Measurements from ENCODE around the gene CHST3. TPM values are rescaled to one million over a fixed set of nuclear protein-coding genes. Genes with fewer than 3 reads are reported as not detected.
A peak's percentile ranks its signal among the peaks of the same experiment; 100 is the strongest.

The CHST3 gene
- total and polyA plus RNA-seq, 8 donors: 3.1 to 10.8 (median 3.6) TPM

DNA sequence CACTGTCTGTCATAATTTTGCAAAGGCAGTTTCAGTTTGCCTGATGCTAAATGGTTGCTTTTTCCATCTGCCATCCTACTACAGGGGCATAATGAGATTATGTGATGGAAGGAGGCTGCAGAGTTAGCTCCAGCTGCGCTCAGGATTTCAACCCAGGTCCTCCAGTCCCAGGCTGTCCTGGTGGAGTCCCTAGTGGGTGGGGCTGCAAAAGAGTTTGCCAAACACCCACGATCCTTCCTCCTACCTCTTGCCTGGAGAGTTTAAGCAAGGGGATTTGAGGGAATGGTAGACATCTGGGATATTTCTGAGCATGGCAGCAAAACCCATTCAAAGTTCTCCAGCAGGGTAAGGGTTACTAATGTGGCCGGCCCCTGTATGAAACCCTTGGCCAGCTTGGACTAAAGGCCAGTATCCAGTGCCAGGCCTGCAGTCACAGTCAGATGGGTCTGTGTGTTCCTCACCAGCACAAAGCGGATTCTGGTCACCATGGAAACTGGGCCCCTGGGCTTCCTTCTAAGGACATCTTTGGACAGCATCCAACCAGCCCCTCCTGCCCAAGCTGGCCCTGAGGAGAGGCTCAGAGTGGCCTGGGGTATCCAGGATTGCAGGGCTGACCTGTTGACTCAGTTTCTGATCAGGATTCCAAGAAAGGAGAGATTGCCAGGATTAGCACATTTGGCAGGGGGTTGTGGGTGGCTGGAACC is 42.7 kb upstream of the CHST3 start:
- TF ChIP-seq, protein P1, sequence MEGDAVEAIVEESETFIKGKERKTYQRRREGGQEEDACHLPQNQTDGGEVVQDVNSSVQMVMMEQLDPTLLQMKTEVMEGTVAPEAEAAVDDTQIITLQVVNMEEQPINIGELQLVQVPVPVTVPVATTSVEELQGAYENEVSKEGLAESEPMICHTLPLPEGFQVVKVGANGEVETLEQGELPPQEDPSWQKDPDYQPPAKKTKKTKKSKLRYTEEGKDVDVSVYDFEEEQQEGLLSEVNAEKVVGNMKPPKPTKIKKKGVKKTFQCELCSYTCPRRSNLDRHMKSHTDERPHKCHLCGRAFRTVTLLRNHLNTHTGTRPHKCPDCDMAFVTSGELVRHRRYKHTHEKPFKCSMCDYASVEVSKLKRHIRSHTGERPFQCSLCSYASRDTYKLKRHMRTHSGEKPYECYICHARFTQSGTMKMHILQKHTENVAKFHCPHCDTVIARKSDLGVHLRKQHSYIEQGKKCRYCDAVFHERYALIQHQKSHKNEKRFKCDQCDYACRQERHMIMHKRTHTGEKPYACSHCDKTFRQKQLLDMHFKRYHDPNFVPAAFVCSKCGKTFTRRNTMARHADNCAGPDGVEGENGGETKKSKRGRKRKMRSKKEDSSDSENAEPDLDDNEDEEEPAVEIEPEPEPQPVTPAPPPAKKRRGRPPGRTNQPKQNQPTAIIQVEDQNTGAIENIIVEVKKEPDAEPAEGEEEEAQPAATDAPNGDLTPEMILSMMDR (IDR thresholded peaks at IDR 0.05): no peak
- no peak overlapping the region for H3K27ac ChIP-seq
- no peaks in the 10 kb centered on the region for H3K36me3 ChIP-seq
- DNase-seq (peak in 1 of 6 donors; percentile 8), FAIRE-seq (no peak), ATAC-seq (peak in 2 of 4 donors; percentile 53 to 62)
- H3K4me3 ChIP-seq: no peak overlapping the region
- H3K4me1 ChIP-seq: no peaks in the 10 kb centered on the region
- 51 to 57% methylated on average over 4 of the region's 4 CpGs for WGBS, 2 donors
- no peaks in the 10 kb centered on the region for H3K27me3 ChIP-seq
- H3K9me3 ChIP-seq: no peaks in the 10 kb centered on the region
- intact Hi-C loops (cut with DNase I): no loop called here

DNA sequence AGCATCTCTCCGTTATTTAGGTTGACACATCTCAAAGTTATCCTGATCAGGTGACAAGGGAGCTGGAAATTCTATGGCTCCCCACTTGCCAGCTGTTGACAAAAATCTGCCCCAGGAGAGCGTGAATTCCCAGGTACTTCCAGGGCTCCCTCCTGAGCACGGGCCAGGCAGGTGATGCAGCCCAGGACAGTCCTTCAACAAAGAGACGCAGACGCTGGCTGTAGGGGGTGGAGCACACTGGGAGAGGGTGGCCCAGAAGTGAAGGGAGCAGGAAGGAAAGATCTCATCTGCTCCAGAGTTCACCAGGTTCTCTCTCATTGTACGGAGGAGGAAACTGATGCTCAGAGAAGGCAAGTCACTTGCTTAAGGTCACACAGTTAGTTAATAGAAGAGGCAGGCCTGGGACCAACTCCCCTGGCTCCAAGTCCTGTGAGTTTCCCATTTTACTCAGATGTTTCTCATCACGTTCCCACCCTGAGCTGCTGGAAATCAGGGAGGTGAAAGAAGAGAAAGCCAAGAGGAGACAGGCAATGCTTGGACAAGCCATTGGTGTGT is 41.0 kb upstream of the CHST3 start:
- Histone ChIP-seq H3K9me3 (no peaks in the 10 kb centered on the region), H3K4me3 (no peak overlapping the region), H3K27ac (no peak overlapping the region), H3K27me3 (no peaks in the 10 kb centered on the region), H3K4me1 (no peaks in the 10 kb centered on the region), H3K36me3 (no peaks in the 10 kb centered on the region)
- WGBS, 2 donors: 60 to 61% methylated on average over 7 of the region's 7 CpGs
- TF ChIP-seq, protein P1 (IDR thresholded peaks at IDR 0.05): no peak
- no peak for FAIRE-seq
- DNase-seq: no peak
- intact Hi-C loops (cut with DNase I): no loop called here
- no peak for ATAC-seq

DNA sequence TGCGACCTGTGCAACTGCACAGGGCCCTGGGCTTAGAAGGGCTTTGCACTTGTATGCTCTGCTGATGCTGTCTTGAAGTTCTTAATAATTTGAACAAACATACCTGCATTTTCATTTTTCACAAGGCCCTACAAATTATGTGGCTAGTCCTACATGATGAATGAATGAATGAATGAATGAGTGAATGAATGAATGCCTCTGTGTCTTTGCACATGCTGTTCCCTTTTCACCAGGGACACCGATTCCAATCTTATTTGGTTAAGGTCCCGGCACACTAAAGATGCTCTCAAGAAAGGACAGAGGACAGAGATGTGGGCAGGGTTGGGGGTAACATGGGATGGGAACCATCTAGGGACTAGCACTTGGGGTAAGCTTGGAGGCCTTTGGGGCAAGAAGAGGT is 39.4 kb upstream of the CHST3 start:
- DNase-seq (no peak), ATAC-seq (no peak), FAIRE-seq (no peak)
- intact Hi-C loops (cut with DNase I): no loop called here
- 77 to 82% methylated on average over 3 of the region's 3 CpGs for WGBS, 2 donors
- H3K27ac ChIP-seq: no peak overlapping the region
- H3K9me3 ChIP-seq: no peaks in the 10 kb centered on the region
- H3K36me3 ChIP-seq: no peaks in the 10 kb centered on the region
- TF ChIP-seq, protein P1 (IDR thresholded peaks at IDR 0.05): no peak
- no peaks in the 10 kb centered on the region for H3K27me3 ChIP-seq
- no peak overlapping the region for H3K4me3 ChIP-seq
- H3K4me1 ChIP-seq: no peaks in the 10 kb centered on the region

DNA sequence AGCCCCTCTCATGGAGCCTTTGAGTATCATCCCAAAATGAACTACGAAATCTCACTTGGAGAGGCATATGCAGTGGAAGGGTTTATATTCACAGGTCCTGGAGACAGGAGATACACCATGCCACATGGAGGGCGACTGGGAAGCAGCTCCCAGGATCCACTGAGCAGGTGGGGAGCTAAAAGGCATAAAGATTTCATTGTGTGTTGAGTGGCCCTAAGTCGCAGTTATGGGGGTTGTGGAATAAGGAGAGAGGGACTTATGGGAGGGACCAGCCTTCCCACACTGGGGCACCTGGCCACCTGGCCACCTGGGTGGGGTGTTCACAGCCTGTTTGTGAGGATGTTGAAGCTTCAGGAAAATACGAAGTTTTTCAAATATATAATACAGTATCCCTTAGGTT is 37.0 kb upstream of the CHST3 start:
- no peak for FAIRE-seq
- DNase-seq: no peak
- intact Hi-C loops (cut with DNase I): no loop called here
- H3K4me3 ChIP-seq: no peak overlapping the region
- no peak for ATAC-seq
- H3K27me3 ChIP-seq: no peaks in the 10 kb centered on the region
- H3K4me1 ChIP-seq: no peaks in the 10 kb centered on the region
- H3K9me3 ChIP-seq: no peaks in the 10 kb centered on the region
- TF ChIP-seq, protein P1 (IDR thresholded peaks at IDR 0.05): no peak
- H3K27ac ChIP-seq: peak overlapping the region in 1 of 4 donors; percentile 55
- 57 to 67% methylated on average over 4 of the region's 4 CpGs for WGBS, 2 donors
- no peaks in the 10 kb centered on the region for H3K36me3 ChIP-seq

All from pancreas (tissue), 10 donors.